GM12878 (cell line): Measurements from ENCODE around the gene CREB3. TPM values are rescaled to one million over a fixed set of nuclear protein-coding genes. Genes with fewer than 3 reads are reported as not detected.

Experiments used
- ATAC-seq: fragments of 200-7000 bp; cut with Tn5 transposase; 3 replicates; pipeline ENCODE4 v1.9.1; 2020; ENCODE audit warnings: mild to moderate bottlenecking, moderate library complexity
- BruUV-seq: library from RNA; stranded (reverse); fragments of 400-500 nt; replicated peaks from 2 replicates; lab custom pipeline; 2021; lab: Mats Ljungman, UMichigan
- CTCF ChIA-PET: fragments of 300-600 bp; sonication (Branson Sonifier 250); formaldehyde crosslinking; extraction: SDS; loops from one replicate; lab custom pipeline; 2021; ENCODE audit warnings: inconsistent platforms; lab: Yijun Ruan, JAX
- POLR2A ChIA-PET: fragments of 350-600 bp; formaldehyde crosslinking; extraction: SDS; loops from one replicate; lab custom pipeline; 2021; ENCODE audit warnings: inconsistent platforms; lab: Charles Lee
- RAD21 ChIA-PET: fragments of 300-600 bp; sonication (Branson Sonifier 250); formaldehyde crosslinking; loops from one replicate; lab custom pipeline; 2023; ENCODE audit warnings: antibody characterized with exemption; ENCODE audit not compliant: unreplicated experiment; lab: Charles Lee
- SMC1A ChIA-PET: fragments of 300-600 bp; sonication (Branson Sonifier 250); formaldehyde crosslinking; loops from one replicate; lab custom pipeline; 2023; ENCODE audit not compliant: unreplicated experiment, uncharacterized antibody; lab: Charles Lee
- DNase-seq: peaks from one replicate; pipeline ENCODE4 v3.0.0-alpha.2; 2011; ENCODE audit warnings: low read depth, low spot score
- FAIRE-seq: peaks from 3 replicates; lab custom pipeline; 2011; peaks lifted over from hg19 to GRCh38; lab: Jason Lieb, UNC
- H2AFZ ChIP-seq: 2 replicates; pipeline ENCODE4 v1.6.0; 2011; ENCODE audit warnings: low read depth, low read length, control low read depth; ENCODE audit not compliant: control insufficient read depth
- H3K27ac ChIP-seq: 2 replicates; pipeline ENCODE4 v1.5.1; 2011; ENCODE audit warnings: control low read depth; ENCODE audit not compliant: control insufficient read depth, insufficient read depth
- H3K27me3 ChIP-seq, 2 experiments: replicated peaks in 1 of 2; 2 replicates each; pipeline versions ENCODE4 v1.6.0 to v1.6.1; 2011; ENCODE audit warnings: low read length in 1 of 2; ENCODE audit not compliant: control insufficient read depth in 2 of 2, insufficient read depth in 2 of 2
- H3K36me3 ChIP-seq, 2 experiments: 2 replicates each; pipeline ENCODE4 v1.5.1; 2011; ENCODE audit warnings: low read length in 1 of 2; ENCODE audit not compliant: control insufficient read depth in 2 of 2, insufficient read depth in 2 of 2
- H3K4me1 ChIP-seq: 2 replicates; pipeline ENCODE4 v1.6.1; 2011; ENCODE audit warnings: mild to moderate bottlenecking, low read length, moderate library complexity, mixed read lengths; ENCODE audit not compliant: control insufficient read depth, insufficient read depth
- H3K4me2 ChIP-seq: 2 replicates; pipeline ENCODE4 v1.6.0; 2011; ENCODE audit warnings: control low read depth; ENCODE audit not compliant: control insufficient read depth, insufficient read depth
- H3K4me3 ChIP-seq: fragments of 200-600 bp; sonication (generic); 2 replicates; pipeline ENCODE4 v1.5.1; 2016
- H3K79me2 ChIP-seq: 2 replicates; pipeline ENCODE4 v1.6.0; 2011; ENCODE audit warnings: low read length; ENCODE audit not compliant: control insufficient read depth, insufficient read depth
- H3K9ac ChIP-seq: 2 replicates; pipeline ENCODE4 v1.8.0; 2011; ENCODE audit warnings: low read length, control low read depth, mixed read lengths; ENCODE audit not compliant: control insufficient read depth, insufficient read depth
- H3K9me3 ChIP-seq: replicated peaks from 3 replicates; pipeline ENCODE4 v1.5.1; 2011; ENCODE audit warnings: mild to moderate bottlenecking, low read length; ENCODE audit not compliant: control insufficient read depth, insufficient read depth
- H4K20me1 ChIP-seq: 2 replicates; pipeline ENCODE4 v1.6.0; 2011; ENCODE audit not compliant: control insufficient read depth, insufficient read depth
- CEBPB ChIP-seq, 2 experiments: fragments of 150-350 bp in 1 of 2; IDR thresholded peaks; 2 replicates each; pipeline ENCODE4 v1.6.1; 2012 to 2014; ENCODE audit warnings: low read depth in 2 of 2, low read length in 2 of 2, borderline replicate concordance in 1 of 2, inconsistent platforms in 1 of 2
- HDAC2 ChIP-seq: fragments of 200-600 bp; sonication (generic); IDR thresholded peaks from 2 replicates; pipeline ENCODE4 v1.6.1; 2017
- HDAC6 ChIP-seq: fragments of 200-600 bp; sonication (generic); IDR thresholded peaks from one replicate; pipeline ENCODE4 v1.8.0; 2017; ENCODE audit warnings: antibody characterized with exemption; ENCODE audit not compliant: unreplicated experiment
- PAX5 ChIP-seq: IDR thresholded peaks from 2 replicates; pipeline ENCODE4 v1.6.1; 2011; ENCODE audit warnings: low read depth, low read length, borderline replicate concordance
- SIN3A ChIP-seq: IDR thresholded peaks from 2 replicates; pipeline ENCODE4 v1.6.1; 2012; ENCODE audit warnings: low read depth, low read length, improper control_type of control experiment
- SRF ChIP-seq, 2 experiments: IDR thresholded peaks; 2 replicates each; pipeline ENCODE4 v1.6.1; 2011; ENCODE audit warnings: low read depth in 2 of 2, low read length in 2 of 2, mild to moderate bottlenecking in 1 of 2, moderate library complexity in 1 of 2
- ZNF207 ChIP-seq: fragments of 450-650 bp; IDR thresholded peaks from 2 replicates; pipeline ENCODE4 v1.6.1; 2014; ENCODE audit warnings: antibody characterized with exemption, mild to moderate bottlenecking, borderline replicate concordance
- WGBS: methylation state at CpG from one replicate; pipeline ENCODE4 v1.1.6; 2016; ENCODE audit warnings: low lambda C conversion rate; ENCODE audit not compliant: insufficient replicate concordance, insufficient coverage; ENCODE audit errors: missing lambda C conversion rate; 5-methylcytosine and 5-hydroxymethylcytosine counted together
- in situ Hi-C: fragments of 300-500 bp; cut with MboI; formaldehyde crosslinking; loops from 9 replicates; pipeline ENCODE4 v1.14.3; 2018; ENCODE audit warnings: mixed read lengths
- intact Hi-C: fragments of 100-400 bp; cut with micrococcal nuclease; formaldehyde crosslinking; loops from one replicate; pipeline ENCODE4 v1.14.2; 2022; ENCODE audit not compliant: unreplicated experiment
- polyA plus RNA-seq, 11 experiments: library from polyadenylated mRNA; depleted of rRNA in 4 of 11; unstranded in 6 of 11; stranded (reverse) in 5 of 11; fragments of >200 nt; fragmentation: Nextera tagmentation in 4 of 11; fragmentation: Illumina TruSeq in 1 of 11; extraction: Ambion mirVana in 4 of 11; extraction: Trizol in 1 of 11; gene quantifications; 1 replicate in 1 of 11; 2 replicates in 10 of 11; pipeline versions ENCODE4 v1.2.1 to v1.2.3, GENCODE V29; 2011 to 2016; ENCODE audit warnings: inconsistent platforms in 2 of 11, missing spikeins in 2 of 11, low read depth in 1 of 11
- total RNA-seq, 4 experiments: library from RNA; depleted of rRNA in 3 of 4; stranded (reverse); fragments of >200 nt in 3 of 4; fragmentation: Illumina TruSeq in 1 of 4; extraction: Trizol in 1 of 4; gene quantifications; 2 replicates each; pipeline versions ENCODE4 v1.2.1 to v1.2.3, GENCODE V29; 2013 to 2021
- TF ChIP-seq, protein P1 (sequence below): fragments of 450-650 bp; IDR thresholded peaks from 2 replicates; pipeline ENCODE4 v1.6.1; 2018; ENCODE audit warnings: mild to moderate bottlenecking, low read depth, moderate library complexity; ENCODE audit not compliant: partially characterized antibody
- TF ChIP-seq, protein P2 (sequence below): IDR thresholded peaks from 2 replicates; pipeline ENCODE4 v1.6.1; 2012; ENCODE audit warnings: low read length, inconsistent platforms
- TF ChIP-seq, protein P3 (sequence below): IDR thresholded peaks from 2 replicates; pipeline ENCODE4 v1.6.1; 2011; ENCODE audit warnings: low read depth, mild to moderate bottlenecking, low read length, moderate library complexity, borderline replicate concordance; ENCODE audit errors: extremely low read depth

CREB3 gene
- total and polyA plus RNA-seq, 10 of the 15 experiments (the other 5 are each of a cell fraction or from before 2014, with no cell fraction given): 9.8 to 38.9 (median 19.8) TPM

DNA sequence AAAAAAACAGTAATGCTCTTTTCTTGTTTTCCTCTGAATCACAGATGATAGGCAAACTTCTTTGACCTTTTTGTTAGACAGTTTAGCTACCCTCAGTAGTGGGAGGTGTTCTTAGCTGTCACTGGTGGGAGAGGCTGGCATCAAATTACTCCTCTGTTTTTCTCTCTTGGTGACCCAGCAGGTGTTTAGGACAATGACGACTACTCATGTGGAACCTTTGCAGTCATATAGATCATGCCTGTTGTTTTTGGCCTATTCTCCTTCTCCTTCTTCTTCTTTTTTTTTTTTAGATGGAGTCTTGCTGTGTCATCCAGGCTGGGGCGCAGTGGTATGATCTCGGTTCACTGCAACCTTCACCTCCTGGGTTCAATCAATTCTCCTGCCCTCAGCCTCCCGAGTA is 43.6 kb downstream of the CREB3 start:
- 91% methylated on average over 4 of the region's 4 CpGs for WGBS
- ChIA-PET SMC1A (interaction anchor here (1.0 to 1.4 kb wide), 4 partner anchors 12 to 80 kb away, joined by 3 to 7 read pairs (median 4); no protein-coding TSS in a partner anchor), CTCF (interaction anchor here (0.9 to 1.7 kb wide), 7 partner anchors 11 to 115 kb away, joined by 3 to 5 read pairs (median 4); no protein-coding TSS in a partner anchor), POLR2A (interaction anchor here (0.6 to 1.1 kb wide), 3 partner anchors 21 to 122 kb away, joined by 3 to 4 read pairs (median 4); no protein-coding TSS in a partner anchor), RAD21 (interaction anchor here (0.5 to 1.2 kb wide), 2 partner anchors 57 to 129 kb away, joined by 3 to 5 read pairs; no protein-coding TSS in a partner anchor)
- Histone ChIP-seq H2AFZ (no peak overlapping the region), H3K36me3 (no peaks in the 10 kb centered on the region; a peak in 1 of 4 replicates), H3K27ac (no peak overlapping the region), H3K79me2 (no peaks in the 10 kb centered on the region), H3K9me3 (no peaks in the 10 kb centered on the region), H3K4me3 (no peak overlapping the region), H3K9ac (no peak overlapping the region), H3K4me1 (no peaks in the 10 kb centered on the region), H3K27me3 (no peaks in the 10 kb centered on the region), H4K20me1 (no peaks in the 10 kb centered on the region), H3K4me2 (no peak overlapping the region)
- intact Hi-C loops: no loop called here
- TF ChIP-seq HDAC6 (no peak), PAX5 (0 out of 2 replicates have a peak, but pooled peaks have one; percentile 19)
- DNase-seq (no peak), ATAC-seq (peak; percentile 94), FAIRE-seq (no peak)
- in situ Hi-C loops: no loop called here
- no TSS peak for BruUV-seq

DNA sequence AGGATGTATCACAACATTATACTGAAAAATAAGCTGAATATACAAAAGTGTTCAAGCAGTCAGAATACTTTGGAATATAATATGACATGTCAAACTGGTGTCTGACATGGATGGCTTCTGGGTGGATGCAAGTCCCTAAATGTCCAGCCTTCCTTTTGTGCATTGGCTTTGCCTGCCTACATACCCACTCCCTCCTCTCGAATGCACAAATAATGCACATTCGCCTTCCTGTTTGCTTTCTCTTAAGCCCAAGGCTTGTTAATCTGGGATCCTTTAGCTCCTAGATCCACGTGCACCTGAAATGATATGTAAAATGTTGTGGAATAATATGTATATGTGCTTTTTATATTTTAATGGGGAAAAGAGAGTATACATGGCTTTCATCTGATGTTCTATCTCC is 46.0 kb downstream of the CREB3 start:
- Histone ChIP-seq H3K9me3 (no peaks in the 10 kb centered on the region), H3K4me3 (no peak overlapping the region), H3K79me2 (no peaks in the 10 kb centered on the region), H3K27me3 (no peaks in the 10 kb centered on the region), H3K36me3 (no peaks in the 10 kb centered on the region), H3K27ac (no peak overlapping the region), H2AFZ (no peak overlapping the region), H4K20me1 (no peaks in the 10 kb centered on the region), H3K9ac (no peak overlapping the region), H3K4me1 (no peaks in the 10 kb centered on the region), H3K4me2 (no peak overlapping the region)
- BruUV-seq: no TSS peak
- DNase-seq: no peak
- RAD21 ChIA-PET: interaction anchor here (1.5 to 1.6 kb wide), 2 partner anchors 10 to 48 kb away, joined by 4 to 5 read pairs; no protein-coding TSS in a partner anchor
- in situ Hi-C loops (no loop called here), intact Hi-C loops (no loop called here)
- no peak for ATAC-seq
- WGBS: 88% methylated on average over 3 of the region's 3 CpGs
- FAIRE-seq: no peak
- CTCF ChIA-PET: interaction anchor here (0.8 to 1.8 kb wide), 9 partner anchors 10 to 129 kb away, joined by 3 to 10 read pairs (median 4); no protein-coding TSS in a partner anchor
- POLR2A ChIA-PET: interaction anchor here (1.4 kb wide), 2 partner anchors 22 to 120 kb away, joined by 3 read pairs; partner anchors contain the start of gene CCDC107
- SMC1A ChIA-PET: interaction anchor here (0.7 to 2.4 kb wide), 7 partner anchors 10 to 45 kb away, joined by 3 to 8 read pairs (median 4); no protein-coding TSS in a partner anchor
- TF ChIP-seq SIN3A (no peak), CEBPB (IDR thresholded peaks at IDR 0.05; ENCODE audit: borderline replicate concordance in 1 of 2, low read depth in 2 of 2, low read length in 2 of 2) (no peak), ZNF207 (no peak), SRF (IDR thresholded peaks at IDR 0.05; ENCODE audit: low read depth in 2 of 2, low read length in 2 of 2) (no peak), HDAC2 (no peak)
- TF ChIP-seq, protein P1, sequence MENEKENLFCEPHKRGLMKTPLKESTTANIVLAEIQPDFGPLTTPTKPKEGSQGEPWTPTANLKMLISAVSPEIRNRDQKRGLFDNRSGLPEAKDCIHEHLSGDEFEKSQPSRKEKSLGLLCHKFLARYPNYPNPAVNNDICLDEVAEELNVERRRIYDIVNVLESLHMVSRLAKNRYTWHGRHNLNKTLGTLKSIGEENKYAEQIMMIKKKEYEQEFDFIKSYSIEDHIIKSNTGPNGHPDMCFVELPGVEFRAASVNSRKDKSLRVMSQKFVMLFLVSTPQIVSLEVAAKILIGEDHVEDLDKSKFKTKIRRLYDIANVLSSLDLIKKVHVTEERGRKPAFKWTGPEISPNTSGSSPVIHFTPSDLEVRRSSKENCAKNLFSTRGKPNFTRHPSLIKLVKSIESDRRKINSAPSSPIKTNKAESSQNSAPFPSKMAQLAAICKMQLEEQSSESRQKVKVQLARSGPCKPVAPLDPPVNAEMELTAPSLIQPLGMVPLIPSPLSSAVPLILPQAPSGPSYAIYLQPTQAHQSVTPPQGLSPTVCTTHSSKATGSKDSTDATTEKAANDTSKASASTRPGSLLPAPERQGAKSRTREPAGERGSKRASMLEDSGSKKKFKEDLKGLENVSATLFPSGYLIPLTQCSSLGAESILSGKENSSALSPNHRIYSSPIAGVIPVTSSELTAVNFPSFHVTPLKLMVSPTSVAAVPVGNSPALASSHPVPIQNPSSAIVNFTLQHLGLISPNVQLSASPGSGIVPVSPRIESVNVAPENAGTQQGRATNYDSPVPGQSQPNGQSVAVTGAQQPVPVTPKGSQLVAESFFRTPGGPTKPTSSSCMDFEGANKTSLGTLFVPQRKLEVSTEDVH: no peak
- TF ChIP-seq, protein P2, sequence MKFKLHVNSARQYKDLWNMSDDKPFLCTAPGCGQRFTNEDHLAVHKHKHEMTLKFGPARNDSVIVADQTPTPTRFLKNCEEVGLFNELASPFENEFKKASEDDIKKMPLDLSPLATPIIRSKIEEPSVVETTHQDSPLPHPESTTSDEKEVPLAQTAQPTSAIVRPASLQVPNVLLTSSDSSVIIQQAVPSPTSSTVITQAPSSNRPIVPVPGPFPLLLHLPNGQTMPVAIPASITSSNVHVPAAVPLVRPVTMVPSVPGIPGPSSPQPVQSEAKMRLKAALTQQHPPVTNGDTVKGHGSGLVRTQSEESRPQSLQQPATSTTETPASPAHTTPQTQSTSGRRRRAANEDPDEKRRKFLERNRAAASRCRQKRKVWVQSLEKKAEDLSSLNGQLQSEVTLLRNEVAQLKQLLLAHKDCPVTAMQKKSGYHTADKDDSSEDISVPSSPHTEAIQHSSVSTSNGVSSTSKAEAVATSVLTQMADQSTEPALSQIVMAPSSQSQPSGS: no peak
- TF ChIP-seq, protein P3, sequence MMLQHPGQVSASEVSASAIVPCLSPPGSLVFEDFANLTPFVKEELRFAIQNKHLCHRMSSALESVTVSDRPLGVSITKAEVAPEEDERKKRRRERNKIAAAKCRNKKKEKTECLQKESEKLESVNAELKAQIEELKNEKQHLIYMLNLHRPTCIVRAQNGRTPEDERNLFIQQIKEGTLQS: no peak
